Endothelial cell of umbilical vein (primary cell): ENCODE measurements around the gene ATP6V0C. TPM values are rescaled to one million over a fixed set of nuclear protein-coding genes. Genes with fewer than 3 reads are reported as not detected.

Experiments
- BruUV-seq: library from RNA; stranded (reverse); fragments of 400-500 nt; replicated peaks from 2 replicates; lab custom pipeline; 2021; lab: Mats Ljungman, UMichigan
- CTCF ChIA-PET: fragments of 300-600, 350-600 bp; sonication (Branson Sonifier 250); formaldehyde crosslinking; loops from one replicate; lab custom pipeline; 2021; ENCODE audit warnings: antibody characterized with exemption, inconsistent platforms; lab: Charles Lee
- POLR2A ChIA-PET: fragments of 300-600, 350-600 bp; sonication (Branson Sonifier 250); formaldehyde crosslinking; loops from one replicate; lab custom pipeline; 2021; ENCODE audit warnings: antibody characterized with exemption, inconsistent platforms; lab: Charles Lee
- DNase-seq: peaks from one replicate; pipeline ENCODE4 v3.0.0-alpha.2; 2011; ENCODE audit warnings: low read depth, low spot score
- FAIRE-seq: peaks from 2 replicates; lab custom pipeline; 2011; peaks lifted over from hg19 to GRCh38; lab: Jason Lieb, UNC
- H2AFZ ChIP-seq: 2 replicates; pipeline ENCODE4 v1.6.0; 2012; ENCODE audit warnings: low read depth, low read length, control low read depth, inconsistent platforms
- H3K27ac ChIP-seq: 2 replicates; pipeline ENCODE4 v1.5.1; 2011; ENCODE audit warnings: low read depth, mild to moderate bottlenecking, control low read depth, low read length, moderate library complexity; ENCODE audit not compliant: insufficient read depth
- H3K27me3 ChIP-seq, 2 experiments: 2 replicates each; pipeline versions ENCODE4 v1.6.0 to v1.6.1; 2011; ENCODE audit warnings: low read length in 2 of 2, mixed read lengths in 1 of 2; ENCODE audit not compliant: control insufficient read depth in 2 of 2, insufficient read depth in 2 of 2
- H3K36me3 ChIP-seq, 2 experiments: 2 replicates in 1 of 2; 3 replicates in 1 of 2; pipeline ENCODE4 v1.5.1; 2011; ENCODE audit warnings: low read length in 2 of 2, mild to moderate bottlenecking in 1 of 2, moderate library complexity in 1 of 2; ENCODE audit not compliant: control insufficient read depth in 2 of 2, insufficient read depth in 2 of 2; ENCODE audit errors: extremely low read depth in 1 of 2
- H3K4me1 ChIP-seq: 3 replicates; pipeline ENCODE4 v1.5.1; 2011; ENCODE audit warnings: mild to moderate bottlenecking, low read length; ENCODE audit not compliant: control insufficient read depth, insufficient read depth; ENCODE audit errors: extremely low read depth
- H3K4me2 ChIP-seq: 2 replicates; pipeline ENCODE4 v1.6.1; 2011; ENCODE audit warnings: low read length, control low read depth, mixed read lengths; ENCODE audit not compliant: insufficient read depth
- H3K4me3 ChIP-seq, 3 experiments: fragments of 200-600 bp in 1 of 3; sonication (generic), shearing (Covaris generic) in 1 of 3; replicated peaks in 1 of 3; 2 replicates each; pipeline ENCODE4 v1.5.1; 2011 to 2016; ENCODE audit warnings: control low read depth in 3 of 3, low read length in 3 of 3, mild to moderate bottlenecking in 2 of 3, inconsistent platforms in 1 of 3, low read depth in 1 of 3, moderate library complexity in 1 of 3; ENCODE audit not compliant: insufficient read depth in 1 of 3
- H3K79me2 ChIP-seq: 2 replicates; pipeline ENCODE4 v1.6.0; 2012; ENCODE audit warnings: low read length, inconsistent platforms; ENCODE audit not compliant: control insufficient read depth, insufficient read depth
- H3K9ac ChIP-seq: replicated peaks from 2 replicates; pipeline ENCODE3; 2011; ENCODE audit warnings: low read length, control low read depth; ENCODE audit not compliant: insufficient read depth; ENCODE audit errors: extremely low read depth
- H3K9me1 ChIP-seq: replicated peaks from 3 replicates; pipeline ENCODE4 v1.6.0; 2011; ENCODE audit warnings: mild to moderate bottlenecking, low read length; ENCODE audit not compliant: control insufficient read depth, insufficient read depth; ENCODE audit errors: extremely low read depth
- H3K9me3 ChIP-seq: replicated peaks from 2 replicates; pipeline ENCODE4 v1.5.1; 2012; ENCODE audit warnings: low read length, inconsistent platforms; ENCODE audit not compliant: control insufficient read depth, insufficient read depth
- H4K20me1 ChIP-seq: replicated peaks from 2 replicates; pipeline ENCODE3; 2011; ENCODE audit warnings: mild to moderate bottlenecking, low read length; ENCODE audit not compliant: control insufficient read depth, insufficient read depth; ENCODE audit errors: extremely low read depth
- EZH2 ChIP-seq: IDR thresholded peaks from 2 replicates; pipeline ENCODE4 v1.6.1; 2012; ENCODE audit warnings: borderline replicate concordance, low read depth, mild to moderate bottlenecking, moderate library complexity, low read length, inconsistent platforms; ENCODE audit not compliant: severe bottlenecking
- FOS ChIP-seq: IDR thresholded peaks from 2 replicates; pipeline ENCODE4 v1.6.1; 2011; ENCODE audit warnings: mild to moderate bottlenecking, low read length, moderate library complexity, borderline replicate concordance; ENCODE audit not compliant: insufficient read depth
- GATA2 ChIP-seq: IDR thresholded peaks from 2 replicates; pipeline ENCODE4 v1.7.0; 2011; ENCODE audit warnings: low read depth, mild to moderate bottlenecking, moderate library complexity, mixed read lengths, low read length; ENCODE audit not compliant: insufficient read length, insufficient read depth
- JUN ChIP-seq: IDR thresholded peaks from 2 replicates; pipeline ENCODE4 v1.6.1; 2011; ENCODE audit warnings: borderline replicate concordance, low read depth; ENCODE audit not compliant: insufficient read length, insufficient read depth
- MYC ChIP-seq: IDR thresholded peaks from one replicate; pipeline ENCODE4 v1.6.1; 2011; ENCODE audit warnings: mild to moderate bottlenecking, low read depth, low read length
- dilution Hi-C: fragments of 300-500 bp; cut with MboI; formaldehyde crosslinking; loops from one replicate; pipeline ENCODE4 v1.15.0; 2019; ENCODE audit warnings: low sequenced_read_pairs; ENCODE audit not compliant: extremely low pct_ligation_motif_present
- intact Hi-C: fragments of 100-400 bp; cut with micrococcal nuclease; formaldehyde crosslinking; loops from one replicate; pipeline ENCODE4 v1.10.0; 2022
- polyA plus RNA-seq, 4 experiments: library from polyadenylated mRNA; depleted of rRNA in 3 of 4; stranded (reverse) in 3 of 4; unstranded in 1 of 4; fragments of >200 nt; gene quantifications; 2 replicates each; pipeline versions ENCODE4 v1.2.1 to v1.2.3, GENCODE V29; 2011 to 2012; ENCODE audit warnings: missing spikeins in 1 of 4
- total RNA-seq: library from RNA; stranded (reverse); gene quantifications from 2 replicates; pipeline ENCODE4 v1.2.3, GENCODE V29; 2021
- TF ChIP-seq, protein P1 (sequence below): IDR thresholded peaks from 2 replicates; pipeline ENCODE4 v1.6.1; 2011; ENCODE audit not compliant: insufficient read depth, insufficient read length

Gene ATP6V0C
- total and polyA plus RNA-seq, 2 donors (not counting 3 experiments of a cell fraction or from before 2014, with no cell fraction given): 146 to 194 TPM

DNA sequence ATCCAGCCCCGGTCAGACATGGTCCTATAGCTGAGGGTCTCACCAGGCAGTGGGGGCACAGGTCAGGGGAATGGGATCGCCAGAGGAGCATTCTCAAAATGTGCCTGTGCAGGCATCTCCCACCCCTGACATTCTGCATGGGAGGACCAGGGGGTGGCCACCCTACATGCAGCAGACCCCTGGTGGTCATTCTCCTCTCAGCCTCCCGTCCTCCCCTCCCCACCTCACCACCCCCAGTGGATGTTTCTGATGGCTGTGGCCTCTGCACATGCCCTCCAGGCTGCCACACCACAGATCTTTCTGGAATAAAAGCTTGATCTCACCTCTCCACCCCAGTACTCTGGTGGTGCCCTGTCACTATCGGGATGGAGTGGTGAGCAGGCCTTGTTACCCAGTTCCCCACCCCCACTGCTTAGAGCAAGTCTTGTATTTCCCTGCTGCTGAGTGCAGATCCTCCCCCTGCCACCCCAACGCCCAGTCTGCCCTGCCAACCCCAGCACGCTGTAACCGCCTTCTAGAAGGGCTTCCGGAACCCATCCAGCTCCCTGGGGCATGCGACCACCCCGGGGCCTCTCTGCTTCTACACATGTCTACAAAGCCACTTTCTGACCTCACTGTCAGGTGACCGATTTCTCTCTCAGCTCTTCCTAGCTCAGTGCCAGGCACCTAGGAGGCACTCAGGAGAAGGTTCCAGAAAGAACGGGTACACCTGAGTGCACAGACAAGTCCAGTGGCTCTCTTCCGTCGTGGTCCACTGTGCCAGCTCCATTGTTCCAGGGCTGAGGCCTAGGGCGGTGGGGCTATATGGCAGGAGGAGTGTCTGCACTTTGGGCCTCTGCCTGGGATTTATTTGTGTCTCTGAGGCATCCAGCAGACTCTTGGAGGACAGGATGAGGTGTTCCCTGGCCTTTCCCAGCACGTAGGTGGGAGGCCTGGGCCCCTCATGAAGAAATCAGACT is 29.5 kb upstream of the ATP6V0C start:
- H3K79me2 ChIP-seq: peaks cover 5% of the 10 kb centered on the region
- H2AFZ ChIP-seq: no peak overlapping the region
- H3K36me3 ChIP-seq: no peaks in the 10 kb centered on the region
- dilution Hi-C loops (no loop called here), intact Hi-C loops (no loop called here)
- H3K27ac ChIP-seq: no peak overlapping the region
- no TSS peak for BruUV-seq
- no peaks in the 10 kb centered on the region for H3K9me3 ChIP-seq
- CTCF ChIA-PET: interaction anchor here (1.7 to 3.0 kb wide), 3 partner anchors 14 to 17 kb away, joined by 5 to 14 read pairs (median 9); partner anchors contain the start of gene NTN3
- FAIRE-seq: no peak
- no peaks in the 10 kb centered on the region for H4K20me1 ChIP-seq
- no peak for DNase-seq
- no peak overlapping the region for H3K9ac ChIP-seq
- H3K4me3 ChIP-seq: no peak overlapping the region
- POLR2A ChIA-PET: no interaction called here
- no peaks in the 10 kb centered on the region for H3K4me1 ChIP-seq
- TF ChIP-seq GATA2 (no peak), FOS (no peak), EZH2 (no peak), MYC (no peak), JUN (no peak)
- TF ChIP-seq, protein P1, sequence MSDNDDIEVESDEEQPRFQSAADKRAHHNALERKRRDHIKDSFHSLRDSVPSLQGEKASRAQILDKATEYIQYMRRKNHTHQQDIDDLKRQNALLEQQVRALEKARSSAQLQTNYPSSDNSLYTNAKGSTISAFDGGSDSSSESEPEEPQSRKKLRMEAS: no peak
- no peaks in the 10 kb centered on the region for H3K27me3 ChIP-seq
- no peaks in the 10 kb centered on the region for H3K9me1 ChIP-seq
- no peak overlapping the region for H3K4me2 ChIP-seq
